Osteocyte (in vitro differentiated cells): Measurements from ENCODE around the gene PLEKHA6. TPM values are rescaled to one million over a fixed set of nuclear protein-coding genes. Genes with fewer than 3 reads are reported as not detected.
"Not testable (repeated sequence)": the region's sequence is repeated elsewhere in the genome, so short reads cannot be mapped to it uniquely, and the experiment has no call there.

Experiments
- DNase-seq: peaks from one replicate; pipeline ENCODE4 v3.0.0; 2021; ENCODE audit warnings: mixed read lengths; ENCODE audit not compliant: unreplicated experiment; ENCODE audit errors: extremely low spot score
- H3K27ac Mint-ChIP-seq: one replicate; pipeline ENCODE4 v1.8.0; 2021; ENCODE audit warnings: mild to moderate bottlenecking, mixed read lengths; ENCODE audit not compliant: unreplicated experiment
- H3K27me3 Mint-ChIP-seq: one replicate; pipeline ENCODE4 v1.8.0; 2021; ENCODE audit warnings: mixed read lengths; ENCODE audit not compliant: unreplicated experiment
- H3K36me3 Mint-ChIP-seq: one replicate; pipeline ENCODE4 v1.8.0; 2021; ENCODE audit warnings: mixed read lengths; ENCODE audit not compliant: unreplicated experiment
- H3K4me1 Mint-ChIP-seq: one replicate; pipeline ENCODE4 v1.8.0; 2021; ENCODE audit warnings: mixed read lengths; ENCODE audit not compliant: unreplicated experiment
- H3K4me3 Mint-ChIP-seq: one replicate; pipeline ENCODE4 v1.8.0; 2021; ENCODE audit warnings: mild to moderate bottlenecking, moderate library complexity, mixed read lengths; ENCODE audit not compliant: unreplicated experiment
- H3K9me3 Mint-ChIP-seq: one replicate; pipeline ENCODE4 v1.8.0; 2021; ENCODE audit warnings: mixed read lengths; ENCODE audit not compliant: unreplicated experiment
- CTCF ChIP-seq: fragments of 200-600 bp; sonication (generic); IDR thresholded peaks from 2 replicates; pipeline ENCODE4 v1.5.0; 2021; ENCODE audit warnings: antibody characterized with exemption, mild to moderate bottlenecking, moderate library complexity
- total RNA-seq: library from RNA; stranded (reverse); gene quantifications from 2 replicates; pipeline ENCODE4 v1.2.1, GENCODE V29; 2021

The PLEKHA6 gene
- total RNA-seq, 1 donor from 2014 or later: 0.24 TPM

- Mint-ChIP-seq H3K36me3 (no peaks in the 10 kb centered on the region), H3K9me3 (no peaks in the 10 kb centered on the region), H3K27ac (no peak overlapping the region), H3K4me3 (no peak overlapping the region), H3K27me3 (peaks cover 31% of the 10 kb centered on the region), H3K4me1 (no peaks in the 10 kb centered on the region)
- DNase-seq: no peak
- TF ChIP-seq CTCF: no peak
Measured at GRCh38 chr1:204242920-204243319, 116.8 kb downstream of the PLEKHA6 start.

- no peak for DNase-seq
- H3K4me1 Mint-ChIP-seq: no peaks in the 10 kb centered on the region
- H3K27me3 Mint-ChIP-seq: peaks cover 21% of the 10 kb centered on the region
- H3K36me3 Mint-ChIP-seq: no peaks in the 10 kb centered on the region
- H3K9me3 Mint-ChIP-seq: no peaks in the 10 kb centered on the region
- no peak overlapping the region for H3K27ac Mint-ChIP-seq
- H3K4me3 Mint-ChIP-seq: no peak overlapping the region
- TF ChIP-seq CTCF: no peak
Measured at GRCh38 chr1:204241914-204242313, 117.8 kb downstream of the PLEKHA6 start.

GRCh38 chr1:204241050-204241449 is 118.7 kb downstream of the PLEKHA6 start:
- no peak overlapping the region for H3K4me3 Mint-ChIP-seq
- H3K4me1 Mint-ChIP-seq: no peaks in the 10 kb centered on the region
- DNase-seq: no peak
- TF ChIP-seq CTCF: no peak
- H3K36me3 Mint-ChIP-seq: no peaks in the 10 kb centered on the region
- H3K9me3 Mint-ChIP-seq: peaks cover 4% of the 10 kb centered on the region
- no peak overlapping the region for H3K27ac Mint-ChIP-seq
- H3K27me3 Mint-ChIP-seq: peaks cover 16% of the 10 kb centered on the region

- H3K36me3 Mint-ChIP-seq: no peaks in the 10 kb centered on the region
- H3K4me3 Mint-ChIP-seq: no peak overlapping the region
- no peaks in the 10 kb centered on the region for H3K4me1 Mint-ChIP-seq
- DNase-seq: no peak
- H3K27ac Mint-ChIP-seq: no peak overlapping the region
- TF ChIP-seq CTCF: no peak
- H3K27me3 Mint-ChIP-seq: peaks cover 19% of the 10 kb centered on the region
- H3K9me3 Mint-ChIP-seq: peaks cover 8% of the 10 kb centered on the region
Measured at GRCh38 chr1:204240233-204240632, 119.5 kb downstream of the PLEKHA6 start.

- not testable (repeated sequence) for H3K4me1 Mint-ChIP-seq, H3K27ac Mint-ChIP-seq, H3K36me3 Mint-ChIP-seq, H3K9me3 Mint-ChIP-seq, DNase-seq, H3K4me3 Mint-ChIP-seq
- peaks cover 21% of the 10 kb centered on the region for H3K27me3 Mint-ChIP-seq
Measured at GRCh38 chr1:204239401-204239800, 120.3 kb downstream of the PLEKHA6 start.

- not testable (repeated sequence) for H3K27ac Mint-ChIP-seq, DNase-seq, H3K4me1 Mint-ChIP-seq, H3K4me3 Mint-ChIP-seq, H3K9me3 Mint-ChIP-seq, H3K36me3 Mint-ChIP-seq
- peaks cover 21% of the 10 kb centered on the region for H3K27me3 Mint-ChIP-seq
Measured at GRCh38 chr1:204238520-204238919, 121.2 kb downstream of the PLEKHA6 start.

GRCh38 chr1:204237515-204237914 is 122.2 kb downstream of the PLEKHA6 start:
- H3K9me3 Mint-ChIP-seq, H3K27ac Mint-ChIP-seq, H3K36me3 Mint-ChIP-seq, H3K4me3 Mint-ChIP-seq, DNase-seq, H3K4me1 Mint-ChIP-seq: not testable (repeated sequence)
- H3K27me3 Mint-ChIP-seq: peaks cover 21% of the 10 kb centered on the region
